Progenitor cell of endocrine pancreas (in vitro differentiated cells): ENCODE results near the gene SIDT1. TPM values are rescaled to one million over a fixed set of nuclear protein-coding genes. Genes with fewer than 3 reads are reported as not detected.

Experiments used
- DNase-seq: peaks from one replicate; pipeline ENCODE4 v3.0.0; 2021; ENCODE audit warnings: low spot score; ENCODE audit not compliant: unreplicated experiment
- H3K27ac Mint-ChIP-seq: 2 replicates; pipeline ENCODE4 v1.8.0; 2021; ENCODE audit warnings: mild to moderate bottlenecking, moderate library complexity, mixed read lengths
- H3K27me3 Mint-ChIP-seq: 2 replicates; pipeline ENCODE4 v1.8.0; 2021; ENCODE audit warnings: mixed read lengths
- H3K36me3 Mint-ChIP-seq: 2 replicates; pipeline ENCODE4 v1.8.0; 2022; ENCODE audit warnings: mixed read lengths; ENCODE audit not compliant: insufficient read depth
- H3K4me1 Mint-ChIP-seq: 2 replicates; pipeline ENCODE4 v1.8.0; 2021; ENCODE audit warnings: low read depth, mixed read lengths
- H3K4me3 Mint-ChIP-seq: 2 replicates; pipeline ENCODE4 v1.8.0; 2021; ENCODE audit warnings: low read depth, mild to moderate bottlenecking, moderate library complexity, mixed read lengths
- H3K9me3 Mint-ChIP-seq: 2 replicates; pipeline ENCODE4 v1.8.0; 2021; ENCODE audit warnings: low read depth, mixed read lengths
- CTCF ChIP-seq: fragments of 200-600 bp; sonication (generic); IDR thresholded peaks from one replicate; pipeline ENCODE4 v1.5.0; 2021; ENCODE audit warnings: antibody characterized with exemption, mild to moderate bottlenecking; ENCODE audit not compliant: unreplicated experiment
- total RNA-seq: library from RNA; stranded (reverse); gene quantifications from 2 replicates; pipeline ENCODE4 v1.2.1, GENCODE V29; 2021

SIDT1 gene
- total RNA-seq, 1 donor from 2014 or later: not detected

GRCh38 chr3:113541519-113541918, 9.2 kb downstream of the SIDT1 start:
- Mint-ChIP-seq H3K27me3 (peaks cover 14% of the 10 kb centered on the region), H3K9me3 (no peaks in the 10 kb centered on the region), H3K36me3 (no peaks in the 10 kb centered on the region), H3K4me1 (no peaks in the 10 kb centered on the region), H3K4me3 (no peak overlapping the region), H3K27ac (no peak overlapping the region)
- DNase-seq: no peak
- no peak for TF ChIP-seq CTCF

GRCh38 chr3:113545594-113545993, 13.2 kb downstream of the SIDT1 start:
- Mint-ChIP-seq H3K9me3 (no peaks in the 10 kb centered on the region), H3K36me3 (no peaks in the 10 kb centered on the region), H3K27ac (no peak overlapping the region), H3K4me3 (no peak overlapping the region), H3K27me3 (no peaks in the 10 kb centered on the region), H3K4me1 (no peaks in the 10 kb centered on the region)
- no peak for DNase-seq
- TF ChIP-seq CTCF: no peak

GRCh38 chr3:113546414-113546893, 14.1 kb downstream of the SIDT1 start:
- no peak for DNase-seq
- TF ChIP-seq CTCF: no peak
- no peak overlapping the region for H3K27ac Mint-ChIP-seq
- H3K27me3 Mint-ChIP-seq: no peaks in the 10 kb centered on the region
- no peaks in the 10 kb centered on the region for H3K4me1 Mint-ChIP-seq
- H3K36me3 Mint-ChIP-seq: no peaks in the 10 kb centered on the region
- H3K9me3 Mint-ChIP-seq: no peaks in the 10 kb centered on the region
- H3K4me3 Mint-ChIP-seq: no peak overlapping the region

GRCh38 chr3:113548501-113548900, 16.1 kb downstream of the SIDT1 start:
- DNase-seq: no peak
- no peak overlapping the region for H3K4me3 Mint-ChIP-seq
- H3K36me3 Mint-ChIP-seq: no peaks in the 10 kb centered on the region
- no peak overlapping the region for H3K27ac Mint-ChIP-seq
- peaks cover 3% of the 10 kb centered on the region for H3K4me1 Mint-ChIP-seq
- no peaks in the 10 kb centered on the region for H3K27me3 Mint-ChIP-seq
- H3K9me3 Mint-ChIP-seq: no peaks in the 10 kb centered on the region
- TF ChIP-seq CTCF: no peak

GRCh38 chr3:113551820-113552219, 19.5 kb downstream of the SIDT1 start:
- Mint-ChIP-seq H3K27me3 (no peaks in the 10 kb centered on the region), H3K4me1 (peaks cover 13% of the 10 kb centered on the region), H3K4me3 (no peak overlapping the region), H3K36me3 (no peaks in the 10 kb centered on the region), H3K9me3 (no peaks in the 10 kb centered on the region), H3K27ac (peak overlapping the region; percentile 49)
- no peak for DNase-seq
- TF ChIP-seq CTCF: no peak
